SK-N-MC (cell line): ENCODE results near the gene HSPB9.

Source experiments
- DNase-seq: peaks from one replicate; pipeline ENCODE4 v3.0.0-alpha.2; 2011; ENCODE audit warnings: low read depth, low spot score
- H3K27ac ChIP-seq: fragments of 200-600 bp; sonication (generic); 2 replicates; pipeline ENCODE4 v1.5.1; 2016; ENCODE audit warnings: mixed run types
- H3K36me3 ChIP-seq: fragments of 200-600 bp; sonication (generic); 2 replicates; pipeline ENCODE4 v1.6.1; 2017; ENCODE audit warnings: antibody characterized with exemption, low read length, mixed read lengths; ENCODE audit not compliant: insufficient read depth
- H3K4me3 ChIP-seq: fragments of 200-600 bp; sonication (generic); 2 replicates; pipeline ENCODE4 v1.5.1; 2016
- H3K9ac ChIP-seq: fragments of 200-600 bp; sonication (generic); 2 replicates; pipeline ENCODE4 v1.8.0; 2017; ENCODE audit warnings: mixed run types, mixed read lengths; ENCODE audit not compliant: insufficient read length
- H3K9me3 ChIP-seq: fragments of 200-600 bp; sonication (generic); 2 replicates; pipeline ENCODE4 v1.6.1; 2017; ENCODE audit warnings: low read depth, mild to moderate bottlenecking, antibody characterized with exemption, low read length, moderate library complexity, mixed read lengths
- EZH2 ChIP-seq: fragments of 200-600 bp; sonication (generic); IDR thresholded peaks from one replicate; pipeline ENCODE4 v1.6.1; 2017; ENCODE audit warnings: antibody characterized with exemption
- FOXP2 ChIP-seq: optimal IDR thresholded peaks from 2 replicates; pipeline ENCODE3; 2011; ENCODE audit warnings: mild to moderate bottlenecking, moderate library complexity; ENCODE audit not compliant: insufficient read depth; ENCODE audit errors: extremely low read length, control extremely low read depth
- POLR2AphosphoS5 ChIP-seq: IDR thresholded peaks from 2 replicates; pipeline ENCODE4 v1.6.1; 2012; ENCODE audit warnings: mild to moderate bottlenecking, low read depth, low read length, borderline replicate concordance

The HSPB9 gene

GRCh38 chr17:42122371-42123303 lies at the start of gene HSPB9:
HSPB9 (plus strand) TSS chr17:42122804; CDS start chr17:42122851, 47 bp downstream.
- Histone ChIP-seq H3K9ac (no peak within 1 kb of the TSS), H3K4me3 (peak within 1 kb of the TSS; percentile 88), H3K27ac (peak within 1 kb of the TSS; percentile 54; the same call in 1 of the 2 replicates), H3K36me3 (peaks cover 33% of the 10 kb centered on the region), H3K9me3 (no peaks in the 10 kb centered on the region)
- DNase-seq = no peak
- no peak for TF ChIP-seq FOXP2
- TF ChIP-seq POLR2AphosphoS5 = no peak
- TF ChIP-seq EZH2 = no peak

- TF ChIP-seq POLR2AphosphoS5 (no peak), FOXP2 (no peak)
- Histone ChIP-seq H3K27ac (no peak overlapping the region), H3K36me3 (no peaks in the 10 kb centered on the region), H3K4me3 (no peak overlapping the region), H3K9ac (no peak overlapping the region), H3K9me3 (no peaks in the 10 kb centered on the region)
- DNase-seq = no peak
These were observed 46.8 kb upstream of the HSPB9 start for GRCh38 chr17:42075789-42076188.

- no peak for DNase-seq
- TF ChIP-seq POLR2AphosphoS5 = no peak
- TF ChIP-seq EZH2 = no peak
- TF ChIP-seq FOXP2 = no peak
- H3K9ac ChIP-seq = no peak overlapping the region
- H3K9me3 ChIP-seq = no peaks in the 10 kb centered on the region
- H3K27ac ChIP-seq = no peak overlapping the region
- H3K36me3 ChIP-seq = no peaks in the 10 kb centered on the region
- H3K4me3 ChIP-seq = no peak overlapping the region
These were observed 45.6 kb upstream of the HSPB9 start for GRCh38 chr17:42076797-42077559.

GRCh38 chr17:42077755-42078154 lies 44.8 kb upstream of the HSPB9 start:
- Histone ChIP-seq H3K9me3 (no peaks in the 10 kb centered on the region), H3K4me3 (no peak overlapping the region), H3K27ac (no peak overlapping the region), H3K36me3 (no peaks in the 10 kb centered on the region), H3K9ac (no peak overlapping the region)
- DNase-seq = no peak
- TF ChIP-seq POLR2AphosphoS5 (no peak), FOXP2 (no peak), EZH2 (no peak)

- TF ChIP-seq POLR2AphosphoS5 (no peak), FOXP2 (no peak), EZH2 (no peak)
- H3K27ac ChIP-seq = no peak overlapping the region
- no peak overlapping the region for H3K4me3 ChIP-seq
- H3K9me3 ChIP-seq = no peaks in the 10 kb centered on the region
- no peaks in the 10 kb centered on the region for H3K36me3 ChIP-seq
- no peak for DNase-seq
- H3K9ac ChIP-seq = no peak overlapping the region
These were observed 44.1 kb upstream of the HSPB9 start for GRCh38 chr17:42078396-42079043.

- H3K36me3 ChIP-seq = no peaks in the 10 kb centered on the region
- no peak overlapping the region for H3K4me3 ChIP-seq
- no peaks in the 10 kb centered on the region for H3K9me3 ChIP-seq
- H3K27ac ChIP-seq = no peak overlapping the region
- no peak overlapping the region for H3K9ac ChIP-seq
- DNase-seq = no peak
- TF ChIP-seq FOXP2 (no peak), EZH2 (no peak), POLR2AphosphoS5 (no peak)
These were observed 43.1 kb upstream of the HSPB9 start for GRCh38 chr17:42079541-42079940.

- TF ChIP-seq EZH2 = no peak
- TF ChIP-seq FOXP2 = no peak
- TF ChIP-seq POLR2AphosphoS5 = no peak
- no peaks in the 10 kb centered on the region for H3K36me3 ChIP-seq
- no peak for DNase-seq
These were observed 41.0 kb upstream of the HSPB9 start for GRCh38 chr17:42081516-42082129.

More at GRCh38 chr17:42081516-42082129, 41.0 kb upstream of the HSPB9 start:
- H3K9me3 ChIP-seq = no peaks in the 10 kb centered on the region
- no peak overlapping the region for H3K4me3 ChIP-seq
- H3K27ac ChIP-seq = no peak overlapping the region
- H3K9ac ChIP-seq = no peak overlapping the region
